Activated T-helper 17 cell treated with anti-CD3 and anti-CD28 coated beads, Interleukin-2, amount 50 U/mL, for 72 hours (primary cell): ENCODE results near the gene TINCR. TPM values are rescaled to one million over a fixed set of nuclear protein-coding genes. Genes with fewer than 3 reads are reported as not detected.
"Not testable (repeated sequence)": the region's sequence is repeated elsewhere in the genome, so short reads cannot be mapped to it uniquely, and the experiment has no call there.

Experiments used
- ATAC-seq: fragments of 150-1000 bp; cut with Tn5 transposase; replicated peaks from 2 replicates; pipeline ENCODE4 v1.10.0; 2021; ENCODE audit warnings: mild to moderate bottlenecking, moderate library complexity
- H3K27ac Mint-ChIP-seq: one replicate; pipeline ENCODE4 v1.8.0; 2022; ENCODE audit warnings: mixed read lengths
- H3K27me3 Mint-ChIP-seq: one replicate; pipeline ENCODE4 v1.8.0; 2022; ENCODE audit warnings: mixed read lengths
- H3K36me3 Mint-ChIP-seq: one replicate; pipeline ENCODE4 v1.8.0; 2022; ENCODE audit warnings: low read depth, mild to moderate bottlenecking, mixed read lengths
- H3K4me1 Mint-ChIP-seq: one replicate; pipeline ENCODE4 v1.8.0; 2022; ENCODE audit warnings: mixed read lengths
- H3K4me3 Mint-ChIP-seq: one replicate; pipeline ENCODE4 v1.8.0; 2022; ENCODE audit warnings: mild to moderate bottlenecking, mixed read lengths
- H3K9me3 Mint-ChIP-seq: one replicate; pipeline ENCODE4 v1.8.0; 2022; ENCODE audit warnings: mixed read lengths
- total RNA-seq, 2 donors: library from RNA; stranded (reverse); gene quantifications; one replicate each; pipeline ENCODE4 v1.2.3, GENCODE V29; 2022

Gene TINCR
- total RNA-seq, 2 donors from 2014 or later, result 0.48 to 2.4 TPM

- no peak for ATAC-seq
- peaks cover 9% of the 10 kb centered on the region for H3K4me1 Mint-ChIP-seq
- H3K9me3 Mint-ChIP-seq, result peaks cover 6% of the 10 kb centered on the region
- no peak overlapping the region for H3K4me3 Mint-ChIP-seq
- H3K27ac Mint-ChIP-seq, result no peak overlapping the region
- no peaks in the 10 kb centered on the region for H3K36me3 Mint-ChIP-seq
- H3K27me3 Mint-ChIP-seq, result peaks cover 21% of the 10 kb centered on the region
These were observed 10.1 kb downstream of the TINCR start for GRCh38 chr19:5557691-5558090.

- H3K27me3 Mint-ChIP-seq, result peaks cover 31% of the 10 kb centered on the region
- no peaks in the 10 kb centered on the region for H3K9me3 Mint-ChIP-seq
- H3K27ac Mint-ChIP-seq, result no peak overlapping the region
- no peaks in the 10 kb centered on the region for H3K36me3 Mint-ChIP-seq
- ATAC-seq, result no peak
- H3K4me1 Mint-ChIP-seq, result peaks cover 9% of the 10 kb centered on the region
- no peak overlapping the region for H3K4me3 Mint-ChIP-seq
These were observed 12.9 kb downstream of the TINCR start for GRCh38 chr19:5554828-5555227.

GRCh38 chr19:5553892-5554291 is 13.9 kb downstream of the TINCR start:
- H3K36me3 Mint-ChIP-seq, result no peaks in the 10 kb centered on the region
- no peak for ATAC-seq
- no peak overlapping the region for H3K4me3 Mint-ChIP-seq
- H3K27ac Mint-ChIP-seq, result no peak overlapping the region
- peaks cover 9% of the 10 kb centered on the region for H3K4me1 Mint-ChIP-seq
- no peaks in the 10 kb centered on the region for H3K9me3 Mint-ChIP-seq
- peaks cover 36% of the 10 kb centered on the region for H3K27me3 Mint-ChIP-seq

DNA sequence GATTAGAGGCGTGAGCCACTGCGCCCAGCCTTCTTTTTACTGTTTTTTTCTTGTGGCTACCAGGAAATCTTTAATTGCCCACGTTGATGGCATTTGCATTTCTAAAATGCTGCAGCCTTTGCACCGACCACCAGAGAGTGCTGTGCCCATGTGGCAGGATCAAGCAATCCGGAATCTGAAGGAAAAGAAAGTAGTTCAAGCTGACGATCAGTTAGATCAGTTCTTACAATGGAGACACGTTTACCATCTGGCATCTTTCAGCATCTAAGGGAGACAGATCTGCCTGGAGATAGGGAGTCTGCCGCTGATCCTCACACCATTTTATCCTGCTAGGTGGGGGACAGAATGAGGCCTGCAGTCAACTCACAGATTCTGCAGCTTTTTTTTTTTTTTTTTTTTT is 19.9 kb downstream of the TINCR start:
- H3K4me1 Mint-ChIP-seq, result no peaks in the 10 kb centered on the region
- no peaks in the 10 kb centered on the region for H3K36me3 Mint-ChIP-seq
- peaks cover 19% of the 10 kb centered on the region for H3K27me3 Mint-ChIP-seq
- H3K9me3 Mint-ChIP-seq, result no peaks in the 10 kb centered on the region
- H3K4me3 Mint-ChIP-seq, result no peak overlapping the region
- ATAC-seq, result no peak
- H3K27ac Mint-ChIP-seq, result no peak overlapping the region

GRCh38 chr19:5545984-5546383 is 21.8 kb downstream of the TINCR start:
- H3K27ac Mint-ChIP-seq, result no peak overlapping the region
- no peak overlapping the region for H3K4me3 Mint-ChIP-seq
- no peak for ATAC-seq
- no peaks in the 10 kb centered on the region for H3K9me3 Mint-ChIP-seq
- no peaks in the 10 kb centered on the region for H3K4me1 Mint-ChIP-seq
- H3K27me3 Mint-ChIP-seq, result peaks cover 10% of the 10 kb centered on the region
- no peaks in the 10 kb centered on the region for H3K36me3 Mint-ChIP-seq

GRCh38 chr19:5545051-5545450 is 22.7 kb downstream of the TINCR start:
- Mint-ChIP-seq H3K36me3 (no peaks in the 10 kb centered on the region), H3K27ac (no peak overlapping the region), H3K4me3 (no peak overlapping the region), H3K4me1 (no peaks in the 10 kb centered on the region), H3K27me3 (peaks cover 6% of the 10 kb centered on the region), H3K9me3 (no peaks in the 10 kb centered on the region)
- ATAC-seq, result no peak

GRCh38 chr19:5542665-5543064 is 25.1 kb downstream of the TINCR start:
- Mint-ChIP-seq H3K27me3 (peaks cover 7% of the 10 kb centered on the region), H3K4me3 (no peak overlapping the region), H3K9me3 (no peaks in the 10 kb centered on the region), H3K27ac (no peak overlapping the region), H3K4me1 (no peaks in the 10 kb centered on the region), H3K36me3 (no peaks in the 10 kb centered on the region)
- ATAC-seq, result no peak

GRCh38 chr19:5541456-5541855 is 26.3 kb downstream of the TINCR start:
- Mint-ChIP-seq H3K4me3 (no peak overlapping the region), H3K36me3 (no peaks in the 10 kb centered on the region), H3K4me1 (no peaks in the 10 kb centered on the region), H3K27me3 (peaks cover 9% of the 10 kb centered on the region), H3K9me3 (no peaks in the 10 kb centered on the region), H3K27ac (no peak overlapping the region)
- no peak for ATAC-seq

GRCh38 chr19:5540208-5540607 is 27.5 kb downstream of the TINCR start:
- H3K27ac Mint-ChIP-seq, result no peak overlapping the region
- H3K9me3 Mint-ChIP-seq, result peaks cover 1% of the 10 kb centered on the region
- H3K36me3 Mint-ChIP-seq, result peaks cover 1% of the 10 kb centered on the region
- no peak overlapping the region for H3K4me3 Mint-ChIP-seq
- ATAC-seq, result no peak
- peaks cover 17% of the 10 kb centered on the region for H3K27me3 Mint-ChIP-seq
- peaks cover 4% of the 10 kb centered on the region for H3K4me1 Mint-ChIP-seq

DNA sequence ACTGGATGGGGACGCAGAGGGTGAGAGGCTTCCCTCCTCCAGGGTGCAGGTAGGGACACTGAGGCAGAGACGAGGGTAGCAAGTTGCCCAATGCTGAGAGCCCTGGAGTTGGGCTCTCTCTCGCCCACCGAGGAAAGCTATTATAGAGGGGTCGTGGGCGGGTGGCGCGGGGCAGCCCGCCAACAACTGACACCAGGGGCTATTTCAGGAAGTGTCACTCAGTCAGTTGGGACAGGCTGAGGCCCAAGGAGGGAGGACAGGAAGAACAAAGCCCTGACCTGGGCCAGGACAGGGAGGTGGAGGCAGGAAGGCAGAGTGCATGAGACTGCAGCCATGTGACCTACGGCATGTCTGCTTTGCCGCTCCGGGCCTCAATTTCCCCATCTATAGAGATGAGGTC is 29.9 kb downstream of the TINCR start:
- no peak overlapping the region for H3K4me3 Mint-ChIP-seq
- H3K27ac Mint-ChIP-seq, result no peak overlapping the region
- ATAC-seq, result no peak
- H3K36me3 Mint-ChIP-seq, result peaks cover 12% of the 10 kb centered on the region
- peaks cover 22% of the 10 kb centered on the region for H3K27me3 Mint-ChIP-seq
- peaks cover 4% of the 10 kb centered on the region for H3K4me1 Mint-ChIP-seq
- H3K9me3 Mint-ChIP-seq, result peaks cover 6% of the 10 kb centered on the region

- H3K4me3 Mint-ChIP-seq, H3K27ac Mint-ChIP-seq, H3K4me1 Mint-ChIP-seq, H3K9me3 Mint-ChIP-seq, ATAC-seq: not testable (repeated sequence)
- Mint-ChIP-seq H3K36me3 (peaks cover 12% of the 10 kb centered on the region), H3K27me3 (peaks cover 22% of the 10 kb centered on the region)
These were observed 30.7 kb downstream of the TINCR start for GRCh38 chr19:5536982-5537579.

- Mint-ChIP-seq H3K4me3 (no peak overlapping the region), H3K27ac (no peak overlapping the region), H3K27me3 (peaks cover 22% of the 10 kb centered on the region), H3K36me3 (peaks cover 12% of the 10 kb centered on the region), H3K9me3 (peaks cover 6% of the 10 kb centered on the region), H3K4me1 (peaks cover 4% of the 10 kb centered on the region)
- no peak for ATAC-seq
These were observed 31.3 kb downstream of the TINCR start for GRCh38 chr19:5536337-5536894.

GRCh38 chr19:5534787-5535586 is 32.8 kb downstream of the TINCR start:
- H3K36me3 Mint-ChIP-seq, result peaks cover 12% of the 10 kb centered on the region
- H3K4me1 Mint-ChIP-seq, result peaks cover 4% of the 10 kb centered on the region
- no peak for ATAC-seq
- H3K4me3 Mint-ChIP-seq, result no peak overlapping the region
- peaks cover 6% of the 10 kb centered on the region for H3K9me3 Mint-ChIP-seq
- H3K27ac Mint-ChIP-seq, result no peak overlapping the region
- peaks cover 22% of the 10 kb centered on the region for H3K27me3 Mint-ChIP-seq

- H3K9me3 Mint-ChIP-seq, result peaks cover 6% of the 10 kb centered on the region
- H3K36me3 Mint-ChIP-seq, result peaks cover 12% of the 10 kb centered on the region
- H3K4me1 Mint-ChIP-seq, result peaks cover 4% of the 10 kb centered on the region
- H3K27me3 Mint-ChIP-seq, result peaks cover 26% of the 10 kb centered on the region
- no peak for ATAC-seq
- H3K27ac Mint-ChIP-seq, result no peak overlapping the region
- H3K4me3 Mint-ChIP-seq, result no peak overlapping the region
These were observed 34.5 kb downstream of the TINCR start for GRCh38 chr19:5533257-5533656.

GRCh38 chr19:5530701-5531100 is 37.1 kb downstream of the TINCR start:
- Mint-ChIP-seq H3K27ac (no peak overlapping the region), H3K4me3 (no peak overlapping the region), H3K27me3 (peaks cover 20% of the 10 kb centered on the region), H3K9me3 (peaks cover 6% of the 10 kb centered on the region), H3K4me1 (no peaks in the 10 kb centered on the region), H3K36me3 (peaks cover 12% of the 10 kb centered on the region)
- ATAC-seq, result no peak
